Measurements from ENCODE around the gene IDH3A. TPM values are rescaled to one million over a fixed set of nuclear protein-coding genes. Genes with fewer than 3 reads are reported as not detected.

Gene IDH3A
- total RNA-seq, 1 experiment from 2014 or later = 116 TPM

GRCh38 chr15:78200276-78200930 lies 51.2 kb downstream of the IDH3A start:
- no TSS peak for BruUV-seq (replicated peaks)
- H3K27me3 ChIP-seq (ENCODE audit: control insufficient read depth, insufficient read depth, low read length) = no peaks in the 10 kb centered on the region
- H3K36me3 ChIP-seq (ENCODE audit: control insufficient read depth, insufficient read depth, low read length) = no peaks in the 10 kb centered on the region
- H3K4me1 ChIP-seq (ENCODE audit: control insufficient read depth, insufficient read depth, low read length) = peaks cover 8% of the 10 kb centered on the region; the same call in 1 of the 2 replicates
- in situ Hi-C loops (cut with HindIII; ENCODE audit: low pct_unique_long_range_greater_than_20kb, low sequenced_read_pairs) (no loop called here), intact Hi-C loops (cut with micrococcal nuclease; ENCODE audit: unreplicated experiment) (no loop called here)
- no peak overlapping the region for H3K4me3 ChIP-seq (ENCODE audit: low read depth in 2 of 2, low read length in 2 of 2)
- ChIA-PET POLR2A (no interaction called here), CTCF (no interaction called here)
- no peaks in the 10 kb centered on the region for H3K9me3 ChIP-seq (ENCODE audit: control insufficient read depth, insufficient read depth, low read depth, low read length)
- H3K27ac ChIP-seq (ENCODE audit: low read length) = no peak overlapping the region
- DNase-seq (ENCODE audit: low read depth, low spot score) (no peak), ATAC-seq (no peak)
- TF ChIP-seq POLR2AphosphoS5 (IDR thresholded peaks at IDR 0.05; ENCODE audit: low read depth, low read length) (no peak), TCF7L2 (IDR thresholded peaks at IDR 0.05; ENCODE audit: low read depth, low read length) (no peak), SIN3A (IDR thresholded peaks at IDR 0.05; ENCODE audit: borderline replicate concordance, insufficient read depth, low read depth, low read length) (no peak), CTCF (IDR thresholded peaks at IDR 0.05) (no peak)
- TF ChIP-seq, protein P1, sequence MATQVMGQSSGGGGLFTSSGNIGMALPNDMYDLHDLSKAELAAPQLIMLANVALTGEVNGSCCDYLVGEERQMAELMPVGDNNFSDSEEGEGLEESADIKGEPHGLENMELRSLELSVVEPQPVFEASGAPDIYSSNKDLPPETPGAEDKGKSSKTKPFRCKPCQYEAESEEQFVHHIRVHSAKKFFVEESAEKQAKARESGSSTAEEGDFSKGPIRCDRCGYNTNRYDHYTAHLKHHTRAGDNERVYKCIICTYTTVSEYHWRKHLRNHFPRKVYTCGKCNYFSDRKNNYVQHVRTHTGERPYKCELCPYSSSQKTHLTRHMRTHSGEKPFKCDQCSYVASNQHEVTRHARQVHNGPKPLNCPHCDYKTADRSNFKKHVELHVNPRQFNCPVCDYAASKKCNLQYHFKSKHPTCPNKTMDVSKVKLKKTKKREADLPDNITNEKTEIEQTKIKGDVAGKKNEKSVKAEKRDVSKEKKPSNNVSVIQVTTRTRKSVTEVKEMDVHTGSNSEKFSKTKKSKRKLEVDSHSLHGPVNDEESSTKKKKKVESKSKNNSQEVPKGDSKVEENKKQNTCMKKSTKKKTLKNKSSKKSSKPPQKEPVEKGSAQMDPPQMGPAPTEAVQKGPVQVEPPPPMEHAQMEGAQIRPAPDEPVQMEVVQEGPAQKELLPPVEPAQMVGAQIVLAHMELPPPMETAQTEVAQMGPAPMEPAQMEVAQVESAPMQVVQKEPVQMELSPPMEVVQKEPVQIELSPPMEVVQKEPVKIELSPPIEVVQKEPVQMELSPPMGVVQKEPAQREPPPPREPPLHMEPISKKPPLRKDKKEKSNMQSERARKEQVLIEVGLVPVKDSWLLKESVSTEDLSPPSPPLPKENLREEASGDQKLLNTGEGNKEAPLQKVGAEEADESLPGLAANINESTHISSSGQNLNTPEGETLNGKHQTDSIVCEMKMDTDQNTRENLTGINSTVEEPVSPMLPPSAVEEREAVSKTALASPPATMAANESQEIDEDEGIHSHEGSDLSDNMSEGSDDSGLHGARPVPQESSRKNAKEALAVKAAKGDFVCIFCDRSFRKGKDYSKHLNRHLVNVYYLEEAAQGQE (IDR thresholded peaks at IDR 0.05; ENCODE audit: insufficient read depth in 1 of 2, low read depth in 2 of 2, low read length in 1 of 2) = no peak

GRCh38 chr15:78201281-78202190 lies 52.4 kb downstream of the IDH3A start:
- Histone ChIP-seq H3K4me1 (ENCODE audit: control insufficient read depth, insufficient read depth, low read length) (peaks cover 12% of the 10 kb centered on the region; the same call in 1 of the 2 replicates), H3K27ac (ENCODE audit: low read length) (no peak overlapping the region), H3K36me3 (ENCODE audit: control insufficient read depth, insufficient read depth, low read length) (no peaks in the 10 kb centered on the region), H3K9me3 (ENCODE audit: control insufficient read depth, insufficient read depth, low read depth, low read length) (no peaks in the 10 kb centered on the region), H3K4me3 (ENCODE audit: low read depth in 2 of 2, low read length in 2 of 2) (no peak overlapping the region), H3K27me3 (ENCODE audit: control insufficient read depth, insufficient read depth, low read length) (no peaks in the 10 kb centered on the region)
- CTCF ChIA-PET = interaction anchor here (1.1 kb wide), 1 partner anchor 9 kb away, joined by 3 read pairs; no protein-coding TSS in a partner anchor
- ATAC-seq (no peak), DNase-seq (ENCODE audit: low read depth, low spot score) (no peak)
- intact Hi-C loops (cut with micrococcal nuclease; ENCODE audit: unreplicated experiment) = no loop called here
- BruUV-seq (replicated peaks) = no TSS peak
- in situ Hi-C loops (cut with HindIII; ENCODE audit: low pct_unique_long_range_greater_than_20kb, low sequenced_read_pairs) = no loop called here
- no peak for TF ChIP-seq SIN3A (IDR thresholded peaks at IDR 0.05; ENCODE audit: borderline replicate concordance, insufficient read depth, low read depth, low read length)
- TF ChIP-seq CTCF (IDR thresholded peaks at IDR 0.05) = no peak
- no peak for TF ChIP-seq POLR2AphosphoS5 (IDR thresholded peaks at IDR 0.05; ENCODE audit: low read depth, low read length)
- TF ChIP-seq, protein P1 (IDR thresholded peaks at IDR 0.05; ENCODE audit: insufficient read depth in 1 of 2, low read depth in 2 of 2, low read length in 1 of 2) = no peak
- TF ChIP-seq TCF7L2 (IDR thresholded peaks at IDR 0.05; ENCODE audit: low read depth, low read length) = no peak
- POLR2A ChIA-PET = no interaction called here
